KOPT-K1 (cell line): ENCODE measurements around the gene NOS1.

Experiments used
- H3K27ac ChIP-seq: fragments of 200-600 bp; sonication (generic); 2 replicates; pipeline ENCODE4 v1.5.1; 2016; ENCODE audit warnings: antibody characterized with exemption, mild to moderate bottlenecking, low read depth, low read length; ENCODE audit not compliant: poor library complexity, severe bottlenecking
- H3K36me3 ChIP-seq: fragments of 200-600 bp; sonication (generic); 2 replicates; pipeline ENCODE4 v1.5.1; 2017; ENCODE audit warnings: antibody characterized with exemption, mild to moderate bottlenecking, low read length, moderate library complexity; ENCODE audit not compliant: insufficient read depth
- H3K9me3 ChIP-seq: fragments of 200-600 bp; sonication (generic); 2 replicates; pipeline ENCODE4 v1.5.1; 2017; ENCODE audit warnings: antibody characterized with exemption, low read length, mild to moderate bottlenecking; ENCODE audit not compliant: insufficient read depth, poor library complexity, severe bottlenecking

NOS1 gene

GRCh38 chr12:117352206-117352605, 9.2 kb downstream of the NOS1 start:
- no peaks in the 10 kb centered on the region for H3K36me3 ChIP-seq
- H3K27ac ChIP-seq = no peak overlapping the region
- H3K9me3 ChIP-seq = no peaks in the 10 kb centered on the region

DNA sequence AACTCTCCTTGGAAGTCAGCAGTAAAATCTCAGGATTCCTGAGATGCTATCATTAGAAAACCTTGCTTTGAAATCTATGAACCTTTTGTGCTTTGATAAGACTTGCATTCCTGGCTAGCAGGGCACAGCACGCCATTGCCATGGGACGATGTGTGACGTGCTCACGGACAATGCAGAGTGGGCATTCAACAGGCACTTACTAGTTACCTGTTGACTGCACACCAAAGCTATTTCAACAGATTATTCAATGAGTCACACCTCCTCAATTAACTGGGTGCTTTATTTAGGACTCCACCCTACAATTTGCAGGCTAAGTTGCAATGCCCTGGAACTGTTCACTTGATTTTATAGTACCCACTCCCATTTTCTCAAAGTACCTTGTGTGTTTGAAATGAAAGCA, 11.3 kb downstream of the NOS1 start:
- no peaks in the 10 kb centered on the region for H3K36me3 ChIP-seq

DNA sequence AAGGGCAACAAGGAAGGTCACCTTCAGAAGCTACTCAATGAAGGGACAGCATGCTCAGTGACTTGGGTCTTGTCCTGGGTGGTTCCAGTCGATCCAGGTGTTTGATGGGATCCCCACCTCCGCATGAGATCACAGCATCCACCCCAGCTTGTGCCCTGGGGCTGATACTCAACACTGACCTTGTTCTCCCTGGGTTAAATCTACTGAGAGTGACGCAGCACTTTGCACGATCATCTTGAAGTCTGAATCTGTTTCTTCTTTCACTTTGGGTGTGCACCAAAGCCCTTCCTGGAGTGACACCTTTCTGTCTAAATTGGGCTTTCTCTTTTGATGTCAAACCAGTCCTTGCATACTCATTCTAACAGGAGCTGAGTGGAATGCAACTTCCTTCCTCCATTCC, 13.8 kb downstream of the NOS1 start:
- no peaks in the 10 kb centered on the region for H3K36me3 ChIP-seq
- no peak overlapping the region for H3K27ac ChIP-seq
- no peaks in the 10 kb centered on the region for H3K9me3 ChIP-seq

More for the DNA sequence above, 11.3 kb downstream of the NOS1 start:
- no peaks in the 10 kb centered on the region for H3K9me3 ChIP-seq
- H3K27ac ChIP-seq = no peak overlapping the region

DNA sequence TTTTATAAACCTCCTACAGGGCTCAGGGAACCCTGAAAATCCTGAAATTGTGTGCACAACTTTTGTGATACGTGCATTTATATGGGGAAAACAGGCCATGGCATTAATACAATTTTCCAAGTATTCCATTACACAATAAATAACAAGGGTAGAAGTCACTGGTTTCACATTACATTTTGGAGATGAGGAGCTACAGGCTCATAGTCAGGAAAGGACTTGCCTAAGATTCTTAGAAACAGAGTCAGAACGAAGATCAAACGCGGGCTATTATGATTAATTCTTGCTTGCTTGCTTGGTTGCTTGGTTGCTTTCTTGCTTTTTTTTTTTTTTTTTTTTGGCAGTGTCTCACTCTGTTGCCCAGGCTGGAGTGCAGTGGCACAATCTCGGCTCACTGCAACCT, 16.7 kb downstream of the NOS1 start:
- Histone ChIP-seq H3K27ac (no peak overlapping the region), H3K36me3 (no peaks in the 10 kb centered on the region), H3K9me3 (no peaks in the 10 kb centered on the region)

- no peaks in the 10 kb centered on the region for H3K9me3 ChIP-seq
- no peaks in the 10 kb centered on the region for H3K36me3 ChIP-seq
- H3K27ac ChIP-seq = no peak overlapping the region
Measured at GRCh38 chr12:117343849-117344248, 17.6 kb downstream of the NOS1 start.

- H3K9me3 ChIP-seq = no peaks in the 10 kb centered on the region
- no peak overlapping the region for H3K27ac ChIP-seq
- H3K36me3 ChIP-seq = no peaks in the 10 kb centered on the region
Measured at GRCh38 chr12:117343296-117343695, 18.1 kb downstream of the NOS1 start.

- H3K9me3 ChIP-seq = no peaks in the 10 kb centered on the region
- H3K27ac ChIP-seq = no peak overlapping the region
- no peaks in the 10 kb centered on the region for H3K36me3 ChIP-seq
Measured at GRCh38 chr12:117342682-117343081, 18.7 kb downstream of the NOS1 start.

DNA sequence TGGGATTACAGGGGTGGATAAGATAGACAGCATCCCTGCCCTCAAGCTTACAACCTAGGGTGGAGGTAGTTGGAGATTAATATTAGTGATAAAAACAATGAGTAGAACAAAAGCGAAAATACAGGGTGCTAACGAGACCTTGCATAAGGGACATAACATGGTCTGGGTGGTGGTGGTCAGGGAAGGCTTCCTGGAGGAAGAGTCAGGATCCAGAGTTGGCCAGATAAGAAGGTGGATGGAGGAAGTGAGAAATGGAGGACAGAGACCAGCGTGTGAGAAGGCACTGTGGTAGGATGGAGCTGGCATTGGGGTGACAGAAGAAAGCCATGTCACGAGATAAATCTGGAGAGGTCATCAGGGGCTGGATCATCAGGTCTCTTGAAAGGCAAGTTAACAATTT, 19.2 kb downstream of the NOS1 start:
- no peaks in the 10 kb centered on the region for H3K9me3 ChIP-seq
- no peaks in the 10 kb centered on the region for H3K36me3 ChIP-seq
- H3K27ac ChIP-seq = no peak overlapping the region

GRCh38 chr12:117339104-117339503, 22.3 kb downstream of the NOS1 start:
- no peaks in the 10 kb centered on the region for H3K36me3 ChIP-seq
- no peaks in the 10 kb centered on the region for H3K9me3 ChIP-seq
- no peak overlapping the region for H3K27ac ChIP-seq

DNA sequence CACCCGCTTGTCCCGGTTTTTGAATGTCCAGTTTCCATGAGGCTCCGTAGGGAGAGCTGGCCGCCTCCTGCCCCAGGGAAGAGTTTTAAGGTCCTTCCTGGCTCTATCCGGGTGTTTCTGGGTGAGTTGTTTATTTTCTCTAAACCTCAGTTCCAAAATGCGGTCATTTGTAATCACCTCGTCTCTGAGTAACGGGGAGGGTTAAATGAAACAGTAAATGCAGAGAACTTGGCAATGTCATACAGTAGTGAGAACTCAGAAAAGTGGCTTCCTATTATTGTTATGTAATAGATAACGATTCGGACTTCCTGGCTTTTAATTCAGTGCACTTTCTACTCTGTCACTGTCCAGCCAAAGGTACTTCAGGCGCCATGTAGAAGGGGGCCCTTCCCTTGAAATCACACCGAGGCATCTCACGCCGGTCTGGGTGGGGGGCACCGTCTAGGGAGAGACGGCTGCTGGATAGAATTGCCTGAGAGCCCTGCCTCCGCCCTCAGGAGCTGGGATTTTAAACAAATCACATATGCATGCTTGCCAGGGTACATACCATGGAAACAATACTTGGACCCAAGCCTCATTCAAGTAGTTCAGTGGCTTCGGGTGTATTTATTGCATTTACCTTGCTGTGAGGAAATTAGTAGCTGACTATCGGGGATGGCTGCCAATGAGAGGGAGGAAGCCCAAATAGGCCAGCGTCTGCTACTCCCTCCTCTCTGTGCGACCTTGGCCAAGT, 26.4 kb downstream of the NOS1 start:
- Histone ChIP-seq H3K36me3 (no peaks in the 10 kb centered on the region), H3K27ac (no peak overlapping the region), H3K9me3 (no peaks in the 10 kb centered on the region)

DNA sequence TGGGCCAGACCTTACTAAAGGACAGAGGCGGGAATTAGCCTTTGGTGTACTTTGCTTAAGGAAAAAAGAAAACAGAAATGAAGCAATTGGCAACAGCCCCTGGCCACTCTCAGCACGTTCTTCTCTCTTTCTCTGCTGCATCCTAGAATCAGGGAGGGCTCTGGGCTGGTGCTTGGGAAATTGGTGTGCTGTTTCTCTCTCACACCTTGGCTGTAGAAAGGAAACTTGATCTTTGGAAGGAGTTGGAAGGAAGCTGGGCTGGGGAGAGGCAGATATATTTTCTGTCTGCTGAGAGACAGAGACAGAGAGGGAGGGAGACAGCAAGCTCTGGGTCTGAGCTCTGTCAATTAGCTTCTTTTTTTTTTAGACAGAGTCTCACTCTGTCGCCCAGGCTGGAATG, 27.4 kb downstream of the NOS1 start:
- H3K36me3 ChIP-seq = no peaks in the 10 kb centered on the region
- H3K9me3 ChIP-seq = no peaks in the 10 kb centered on the region
- H3K27ac ChIP-seq = no peak overlapping the region

- Histone ChIP-seq H3K27ac (no peak overlapping the region), H3K9me3 (no peaks in the 10 kb centered on the region), H3K36me3 (no peaks in the 10 kb centered on the region)
Measured at GRCh38 chr12:117333331-117333881, 28.0 kb downstream of the NOS1 start.

GRCh38 chr12:117331691-117332090, 29.7 kb downstream of the NOS1 start:
- Histone ChIP-seq H3K27ac (no peak overlapping the region), H3K36me3 (no peaks in the 10 kb centered on the region), H3K9me3 (no peaks in the 10 kb centered on the region)

DNA sequence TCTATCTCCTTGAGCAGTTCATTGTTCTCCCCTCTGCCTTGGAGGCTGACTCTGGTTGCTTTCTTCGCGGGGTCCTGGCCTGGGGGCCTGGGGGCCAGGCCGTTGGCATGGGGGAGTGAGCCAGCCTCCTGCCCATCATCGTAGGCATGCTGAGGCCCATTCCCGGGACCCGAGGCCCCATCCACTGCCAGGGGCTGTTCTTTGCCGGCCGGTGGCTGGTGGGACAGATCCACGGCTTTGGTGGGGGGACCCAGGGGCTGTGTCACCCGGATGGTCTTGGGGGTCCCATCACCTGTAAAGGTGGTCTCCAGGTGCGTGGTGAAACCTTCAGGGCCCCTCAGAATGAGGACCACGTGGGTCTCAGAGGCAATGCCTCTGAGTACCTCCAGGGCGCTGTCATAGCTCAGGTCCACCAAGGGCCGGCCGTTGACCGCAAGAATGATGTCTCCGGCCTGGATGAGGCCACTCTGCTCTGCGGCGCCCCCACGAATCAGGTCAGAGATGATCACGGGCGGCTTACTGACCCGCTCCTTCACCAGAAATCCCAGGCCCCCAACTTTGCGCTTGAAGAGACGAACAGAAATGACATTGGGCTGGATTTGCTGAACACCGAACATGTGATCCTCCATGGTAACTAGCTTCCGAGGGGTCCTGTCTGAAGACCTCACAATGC, 30.8 kb downstream of the NOS1 start:
- Histone ChIP-seq H3K36me3 (no peaks in the 10 kb centered on the region), H3K27ac (no peak overlapping the region), H3K9me3 (no peaks in the 10 kb centered on the region)

GRCh38 chr12:117329756-117330155, 31.7 kb downstream of the NOS1 start:
- H3K27ac ChIP-seq = no peak overlapping the region
- H3K9me3 ChIP-seq = no peaks in the 10 kb centered on the region
- no peaks in the 10 kb centered on the region for H3K36me3 ChIP-seq
